ENCODE results near the gene LLGL2.

DNA sequence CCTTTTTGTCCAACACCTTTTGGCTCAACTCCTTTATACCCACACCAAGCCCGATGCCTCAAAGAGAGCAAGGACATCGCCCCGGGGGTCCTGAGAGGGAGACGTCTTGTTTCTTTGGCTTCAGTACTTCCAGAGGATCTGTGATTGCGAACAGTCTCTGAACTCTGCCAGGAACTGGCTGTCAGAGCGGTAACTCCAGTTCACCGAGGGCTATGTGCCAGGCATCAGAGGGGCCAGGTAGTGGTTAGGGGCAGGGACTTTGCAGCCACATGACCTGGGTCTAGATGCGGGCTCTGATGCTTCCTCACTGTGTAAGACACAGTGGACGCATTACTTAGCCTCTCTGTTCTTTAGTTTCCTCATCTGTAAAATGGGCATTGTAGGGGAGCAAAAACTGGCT, 21.6 kb downstream of the LLGL2 start:
- TF ChIP-seq, protein P1, sequence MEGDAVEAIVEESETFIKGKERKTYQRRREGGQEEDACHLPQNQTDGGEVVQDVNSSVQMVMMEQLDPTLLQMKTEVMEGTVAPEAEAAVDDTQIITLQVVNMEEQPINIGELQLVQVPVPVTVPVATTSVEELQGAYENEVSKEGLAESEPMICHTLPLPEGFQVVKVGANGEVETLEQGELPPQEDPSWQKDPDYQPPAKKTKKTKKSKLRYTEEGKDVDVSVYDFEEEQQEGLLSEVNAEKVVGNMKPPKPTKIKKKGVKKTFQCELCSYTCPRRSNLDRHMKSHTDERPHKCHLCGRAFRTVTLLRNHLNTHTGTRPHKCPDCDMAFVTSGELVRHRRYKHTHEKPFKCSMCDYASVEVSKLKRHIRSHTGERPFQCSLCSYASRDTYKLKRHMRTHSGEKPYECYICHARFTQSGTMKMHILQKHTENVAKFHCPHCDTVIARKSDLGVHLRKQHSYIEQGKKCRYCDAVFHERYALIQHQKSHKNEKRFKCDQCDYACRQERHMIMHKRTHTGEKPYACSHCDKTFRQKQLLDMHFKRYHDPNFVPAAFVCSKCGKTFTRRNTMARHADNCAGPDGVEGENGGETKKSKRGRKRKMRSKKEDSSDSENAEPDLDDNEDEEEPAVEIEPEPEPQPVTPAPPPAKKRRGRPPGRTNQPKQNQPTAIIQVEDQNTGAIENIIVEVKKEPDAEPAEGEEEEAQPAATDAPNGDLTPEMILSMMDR (IDR thresholded peaks at IDR 0.05) = no peak
- TF ChIP-seq ZFX (IDR thresholded peaks at IDR 0.05; ENCODE audit: borderline replicate concordance) = no peak

Measured in 22Rv1 (cell line).